ENCODE results near the gene RPTOR.

GRCh38 chr17:80591788-80592187 is 47.1 kb downstream of the RPTOR start:
- no peak for TF ChIP-seq CTCF (IDR thresholded peaks at IDR 0.05; ENCODE audit: insufficient read depth, low read length)
- TF ChIP-seq POLR2AphosphoS5 (IDR thresholded peaks at IDR 0.05; ENCODE audit: low read depth) = no peak
